Measurements from ENCODE around the gene TMEM220.
A peak's percentile ranks its signal among the peaks of the same experiment; 100 is the strongest.

The TMEM220 gene

GRCh38 chr17:10729334-10730193, at the start of gene TMEM220:
TMEM220 (minus strand) TSS chr17:10730023; CDS start chr17:10729851, 172 bp downstream.
- peak; percentile 47 for DNase-seq (ENCODE audit: low spot score)

DNA sequence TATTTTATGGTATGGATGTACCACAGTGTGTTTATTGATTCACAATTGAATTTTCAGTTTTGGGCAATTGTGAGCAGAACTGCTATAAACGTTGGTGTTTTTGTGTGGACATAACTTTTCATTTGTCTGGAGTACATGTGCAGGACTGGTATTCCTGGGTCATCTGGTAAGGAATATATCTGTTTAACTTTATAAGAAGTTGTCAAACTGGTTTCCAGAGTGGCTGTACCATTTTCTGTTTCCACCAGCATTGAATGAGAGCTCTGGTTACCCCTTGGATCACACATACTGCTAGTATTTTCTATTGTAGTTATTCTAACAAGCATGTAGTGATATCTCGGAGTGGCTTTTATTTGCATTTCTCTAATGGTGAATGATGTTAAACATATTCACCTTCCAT, 49.8 kb upstream of the TMEM220 start:
- DNase-seq (ENCODE audit: low spot score) = no peak

DNA sequence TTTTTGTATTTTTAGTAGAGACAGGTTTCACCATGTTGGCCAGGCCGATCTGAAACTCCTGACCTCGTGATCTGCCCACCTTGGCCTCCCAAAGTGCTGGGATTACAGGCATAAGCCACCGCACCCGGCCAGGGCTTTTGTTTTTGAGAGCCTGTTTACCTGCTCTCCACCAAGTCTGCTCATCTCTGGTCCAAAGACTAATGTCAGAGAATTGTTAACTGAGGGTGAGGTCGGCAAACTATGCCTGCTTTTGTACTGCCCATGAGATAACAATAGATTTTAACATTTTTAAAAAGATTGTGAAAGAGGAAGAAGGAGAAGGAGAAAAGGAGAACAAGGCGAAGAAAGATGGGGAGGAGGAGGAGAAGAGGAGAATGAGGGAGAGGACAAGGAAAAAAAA, 48.1 kb upstream of the TMEM220 start:
- DNase-seq (ENCODE audit: low spot score) = no peak

DNA sequence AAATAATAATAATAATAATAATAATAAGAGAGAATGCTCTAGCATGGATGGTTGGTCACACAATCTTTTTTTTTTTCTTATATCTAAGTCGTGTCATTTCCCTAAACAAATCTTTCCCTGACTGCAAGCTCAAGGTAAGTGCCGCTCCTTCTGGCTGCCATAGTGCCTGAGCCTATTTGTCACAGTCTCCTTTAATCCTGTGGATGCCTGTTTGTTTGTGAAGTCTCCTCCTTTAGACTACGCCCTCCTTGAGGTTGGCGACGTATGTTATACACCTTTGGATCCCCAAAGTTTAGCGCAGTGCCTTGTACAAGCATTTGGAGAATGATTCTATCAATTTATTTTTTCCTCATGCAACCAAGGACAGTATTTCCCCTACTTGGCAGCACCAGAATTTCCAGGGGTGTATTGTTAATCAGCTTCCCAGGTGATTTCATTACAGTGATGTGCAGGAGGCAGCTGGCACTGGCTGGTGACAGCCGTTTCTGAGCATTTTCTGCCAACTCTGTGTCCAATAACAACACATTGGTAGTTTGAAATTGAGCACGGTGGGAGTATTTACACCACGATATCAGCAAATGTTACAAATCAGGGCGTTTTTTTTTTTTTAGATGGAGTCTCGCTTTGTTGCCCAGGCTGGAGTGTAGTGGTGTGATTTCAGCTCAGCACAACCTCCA, 47.4 kb upstream of the TMEM220 start:
- no peak for DNase-seq (ENCODE audit: low spot score)

- DNase-seq (ENCODE audit: low spot score) = no peak
These were observed 46.6 kb upstream of the TMEM220 start for GRCh38 chr17:10776381-10776780.

DNA sequence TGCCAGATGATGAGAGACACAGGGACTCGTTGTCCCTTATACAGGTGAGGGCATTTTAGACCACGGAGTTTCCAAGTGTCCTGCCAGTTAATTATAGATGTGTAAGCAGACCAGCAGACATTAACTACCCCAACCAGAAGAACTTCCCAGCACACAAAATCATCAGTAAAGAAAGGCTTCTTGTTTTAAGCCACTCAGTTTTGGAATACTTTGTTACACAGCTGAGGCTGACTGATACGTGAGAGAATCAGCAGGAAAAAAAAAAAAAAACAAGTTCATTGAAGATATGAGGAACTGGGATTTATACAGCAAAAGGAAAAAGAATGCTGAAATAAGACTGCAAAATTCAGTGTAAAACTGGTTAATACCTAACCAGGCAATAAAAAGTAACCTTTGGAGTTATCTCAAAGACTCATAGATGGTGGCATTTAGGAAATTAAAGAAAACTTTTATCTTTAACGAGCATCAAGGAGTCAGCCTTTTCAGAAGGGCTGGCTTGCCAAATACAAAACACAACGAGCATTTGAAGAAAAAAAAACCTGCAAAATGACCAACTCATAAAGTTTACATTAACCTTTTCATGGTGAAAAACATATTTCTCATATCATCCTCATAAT, 46.0 kb upstream of the TMEM220 start:
- no peak for DNase-seq (ENCODE audit: low spot score)

DNA sequence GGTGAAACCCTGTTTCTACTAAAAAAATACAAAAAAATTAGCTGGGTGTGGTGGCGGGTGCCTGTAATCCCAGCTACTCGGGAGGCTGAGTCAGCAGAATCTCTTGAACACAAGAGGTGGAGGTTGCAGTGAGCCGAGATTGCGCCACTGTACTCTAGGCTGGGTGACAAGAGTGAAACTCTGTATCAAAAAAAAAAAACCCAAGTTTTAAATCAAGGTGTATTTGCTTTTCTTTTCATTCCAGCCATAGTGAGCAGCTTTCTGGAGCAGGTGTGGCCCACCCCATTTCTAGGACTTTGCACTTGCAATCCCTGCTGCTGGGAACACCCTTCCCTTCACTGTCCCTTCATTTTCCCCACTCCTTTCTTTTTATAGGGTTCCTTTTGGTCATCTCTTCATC, 45.2 kb upstream of the TMEM220 start:
- DNase-seq (ENCODE audit: low spot score) = no peak

DNA sequence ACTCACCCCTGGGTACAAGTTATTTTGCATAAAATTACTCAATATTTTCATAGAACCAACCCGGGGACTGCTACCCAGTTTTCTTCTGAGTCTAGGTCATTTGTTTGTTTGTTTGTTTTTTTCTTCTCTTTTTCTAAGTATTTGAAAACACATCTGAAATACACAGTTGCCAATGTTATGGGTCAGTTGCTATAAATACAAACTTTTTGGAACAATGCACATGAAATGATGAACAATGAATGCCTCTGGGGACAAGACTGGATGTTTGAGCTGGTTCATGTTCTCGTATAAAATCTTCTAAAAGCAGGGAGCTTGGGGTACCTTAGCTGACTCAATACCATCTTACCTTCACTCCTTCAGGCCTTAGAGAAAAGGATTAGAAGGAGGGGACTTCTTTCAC, 43.6 kb upstream of the TMEM220 start:
- DNase-seq (ENCODE audit: low spot score) = no peak

GRCh38 chr17:10772425-10773380, 42.9 kb upstream of the TMEM220 start:
- DNase-seq (ENCODE audit: low spot score) = no peak

DNA sequence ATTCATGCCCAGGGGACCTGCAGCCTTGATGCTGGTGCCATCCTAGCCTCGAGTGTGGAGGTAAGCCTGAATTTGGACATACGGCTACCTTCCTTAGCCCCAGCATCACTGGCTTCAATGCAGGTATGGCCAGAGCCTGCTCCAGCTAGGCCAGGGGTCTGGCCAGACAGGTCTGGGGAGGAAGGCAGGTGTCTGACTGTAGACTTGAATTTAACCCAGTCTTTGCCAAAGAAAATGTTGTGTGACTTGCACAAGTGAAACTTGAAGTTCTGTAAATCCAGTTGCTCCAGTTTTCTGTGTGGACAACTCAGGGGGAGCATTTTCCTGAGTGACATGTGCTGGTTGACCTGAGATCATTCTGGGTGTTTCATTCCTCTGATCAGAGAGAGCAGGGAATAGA, 41.3 kb upstream of the TMEM220 start:
- DNase-seq (ENCODE audit: low spot score) = no peak

DNA sequence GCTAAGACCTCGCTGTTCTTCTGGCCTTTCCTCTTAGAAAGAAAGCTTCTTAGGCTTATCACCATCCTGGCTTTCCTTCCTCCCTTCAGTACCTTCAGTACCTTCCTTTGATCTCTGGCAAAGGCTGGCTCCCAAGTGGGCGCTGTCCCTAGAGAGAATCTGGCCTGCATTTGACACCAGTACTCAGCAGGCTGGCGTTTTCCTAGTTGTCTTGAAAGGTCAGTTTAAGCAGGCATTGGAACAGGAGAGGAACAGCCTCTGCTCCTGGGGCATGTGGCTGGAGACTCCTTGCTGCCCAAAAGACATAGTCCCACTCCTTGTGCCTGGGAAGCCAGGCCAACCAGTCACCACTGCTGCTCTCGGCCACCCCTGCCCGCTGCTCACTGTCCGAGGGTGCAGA, 40.0 kb upstream of the TMEM220 start:
- DNase-seq (ENCODE audit: low spot score) = no peak

- peak; percentile 15 for DNase-seq (ENCODE audit: low spot score)
These were observed 39.0 kb upstream of the TMEM220 start for GRCh38 chr17:10768750-10769251.

- DNase-seq (ENCODE audit: low spot score) = no peak
These were observed 37.4 kb upstream of the TMEM220 start for GRCh38 chr17:10767232-10767631.

DNA sequence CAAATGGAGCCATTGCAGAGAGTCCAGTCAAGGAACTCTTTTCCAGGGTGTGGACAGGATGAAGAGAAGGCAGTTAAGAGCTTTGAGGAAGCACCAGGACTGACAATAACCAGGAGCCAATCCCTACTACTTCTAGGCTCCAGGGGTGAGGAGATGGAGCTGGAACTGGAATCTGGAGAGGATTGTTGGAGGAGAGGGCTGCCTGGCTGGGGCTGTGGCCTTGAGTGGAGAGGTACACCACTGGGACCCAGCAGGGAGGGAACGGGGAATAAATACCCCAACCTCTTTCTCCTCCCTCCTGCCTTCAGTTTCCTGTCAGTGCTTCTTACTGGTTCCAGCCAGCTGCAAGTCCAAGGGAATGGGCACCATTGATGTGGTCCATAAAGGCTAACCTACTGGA, 32.2 kb upstream of the TMEM220 start:
- DNase-seq (ENCODE audit: low spot score) = no peak

GRCh38 chr17:10761281-10761680, 31.5 kb upstream of the TMEM220 start:
- DNase-seq (ENCODE audit: low spot score) = no peak

- DNase-seq (ENCODE audit: low spot score) = no peak
These were observed 28.2 kb upstream of the TMEM220 start for GRCh38 chr17:10758062-10758461.

- DNase-seq (ENCODE audit: low spot score) = no peak
These were observed 27.8 kb upstream of the TMEM220 start for GRCh38 chr17:10757647-10758046.

- DNase-seq (ENCODE audit: low spot score) = no peak
These were observed 27.2 kb upstream of the TMEM220 start for GRCh38 chr17:10757067-10757466.

DNA sequence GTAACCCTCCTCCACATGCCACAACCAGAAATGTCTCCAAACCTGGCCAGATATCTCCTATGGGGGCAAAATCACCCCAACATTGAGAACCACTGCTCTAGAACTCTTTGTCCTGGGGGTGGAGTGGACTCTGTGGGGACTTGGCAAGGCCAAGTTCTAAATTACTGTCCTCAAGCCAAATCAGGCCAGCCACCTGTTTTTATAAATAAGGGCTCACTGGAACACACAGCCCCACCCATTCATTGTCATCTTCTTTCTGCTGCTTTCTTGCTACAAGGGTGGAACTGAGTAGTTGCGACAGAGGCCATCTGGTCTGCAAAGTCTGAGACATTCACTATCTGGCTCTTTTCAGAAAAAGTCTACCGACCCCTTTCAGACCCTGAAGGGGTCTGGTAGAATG, 26.8 kb upstream of the TMEM220 start:
- no peak for DNase-seq (ENCODE audit: low spot score)

DNA sequence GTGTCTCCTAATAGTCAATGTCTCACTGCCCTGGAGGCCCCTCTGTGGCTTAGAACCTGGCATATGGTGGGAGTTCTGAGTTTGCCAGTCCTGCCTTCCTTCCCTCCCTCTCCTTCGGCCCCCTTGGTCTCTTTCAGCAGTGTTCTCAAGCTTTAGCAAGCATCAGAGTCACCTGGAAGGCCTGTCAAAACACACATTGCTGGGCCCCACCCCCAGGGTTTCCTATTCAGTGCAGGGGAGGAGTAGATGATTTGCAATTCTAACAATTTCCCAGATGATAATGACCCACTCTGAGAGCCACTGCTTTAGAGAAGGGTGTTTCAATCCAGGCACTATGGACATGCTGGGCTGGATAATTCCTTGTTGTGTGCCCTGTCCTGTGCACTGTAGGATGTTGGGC, 26.4 kb upstream of the TMEM220 start:
- no peak for DNase-seq (ENCODE audit: low spot score)

DNA sequence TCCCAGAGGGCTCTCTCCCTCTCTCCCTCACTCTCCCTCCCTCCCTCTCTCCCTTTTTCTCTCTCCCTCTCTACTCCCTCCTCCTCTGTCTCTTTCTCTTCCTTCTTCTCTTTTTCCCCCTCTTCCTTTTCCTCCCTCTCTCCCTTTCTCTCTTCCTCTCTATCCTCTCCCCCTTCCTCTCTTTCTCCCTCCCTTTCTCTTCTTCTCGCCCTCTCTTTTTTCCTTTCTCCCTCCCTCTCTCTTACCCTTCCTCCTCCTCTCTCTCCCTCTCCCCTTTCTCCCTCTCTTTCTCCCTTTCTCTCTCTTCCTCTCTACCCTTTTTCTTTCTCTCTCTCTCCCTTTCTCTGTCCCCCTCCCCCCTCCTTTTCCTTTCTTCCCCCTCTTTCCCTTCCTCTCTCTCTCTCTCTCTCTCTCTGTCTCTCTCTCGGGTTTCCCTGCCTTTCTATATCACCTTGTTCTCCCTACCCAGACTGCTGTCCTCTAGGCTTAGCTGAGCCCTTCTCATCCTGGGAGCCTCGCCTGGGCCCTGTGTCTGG, 25.8 kb upstream of the TMEM220 start:
- DNase-seq (ENCODE audit: low spot score) = no peak
